Esophagus muscularis mucosa (tissue), 4 donors: ENCODE data around the gene KIN. TPM values are rescaled to one million over a fixed set of nuclear protein-coding genes. Genes with fewer than 3 reads are reported as not detected.

Source experiments
- DNase-seq: peaks from one replicate; pipeline ENCODE4 v3.0.0-alpha.2; 2017; ENCODE audit errors: extremely low spot score
- H3K27ac ChIP-seq, 4 donors: fragments of 200-600 bp; sonication (generic); replicated peaks in 1 of 4; 1 replicate in 3 of 4; 2 replicates in 1 of 4; pipeline ENCODE4 v1.5.1; 2016 to 2019; ENCODE audit warnings: mild to moderate bottlenecking in 1 of 4
- H3K27me3 ChIP-seq, 4 donors: fragments of 200-600 bp; sonication (generic); one replicate each; pipeline versions ENCODE4 v1.5.1 to v1.6.0; 2016 to 2019
- H3K36me3 ChIP-seq, 4 donors: fragments of 200-600 bp; sonication (generic); one replicate each; pipeline ENCODE4 v1.5.1; 2016 to 2019
- H3K4me1 ChIP-seq, 4 donors: fragments of 200-600 bp; sonication (generic); one replicate each; pipeline ENCODE4 v1.5.1; 2016 to 2019
- H3K4me3 ChIP-seq, 4 donors: fragments of 200-600 bp; sonication (generic); 1 replicate in 2 of 4; 2 replicates in 2 of 4; pipeline ENCODE4 v1.5.1; 2016 to 2019; ENCODE audit warnings: mild to moderate bottlenecking in 4 of 4, moderate library complexity in 1 of 4
- H3K9me3 ChIP-seq, 4 donors: fragments of 200-600 bp; sonication (generic); 1 replicate in 3 of 4; 2 replicates in 1 of 4; pipeline ENCODE4 v1.5.1; 2016 to 2019
- EP300 ChIP-seq: sonication (generic); formaldehyde crosslinking; IDR thresholded peaks from one replicate; pipeline ENCODE4 v1.6.1; 2017; ENCODE audit warnings: antibody characterized with exemption
- POLR2A ChIP-seq: fragments of 450-650 bp; IDR thresholded peaks from one replicate; pipeline ENCODE4 v1.6.1; 2017; ENCODE audit warnings: antibody characterized with exemption, moderate library complexity, mild to moderate bottlenecking, low read depth
- POLR2AphosphoS5 ChIP-seq, 2 donors: sonication (generic); formaldehyde crosslinking; IDR thresholded peaks; one replicate each; pipeline ENCODE4 v1.6.1; 2017; ENCODE audit warnings: antibody characterized with exemption in 2 of 2
- WGBS: methylation state at CpG from one replicate; pipeline ENCODE4 v1.1.5; 2018; 5-methylcytosine and 5-hydroxymethylcytosine counted together
- intact Hi-C: fragments of 100-400 bp; cut with DNase I; formaldehyde crosslinking; loops from one replicate; pipeline ENCODE4 v1.15.1; 2023
- total RNA-seq, 4 donors: library from RNA; depleted of rRNA; stranded (reverse); fragments of >200 nt; gene quantifications; one replicate each; pipeline versions ENCODE4 v1.1.0 to v1.2.1, GENCODE V29; 2016
- TF ChIP-seq, protein P1 (sequence below), 3 experiments: fragments of 200-600 bp in 2 of 3; fragments of 450-650 bp in 1 of 3; sonication (generic) in 2 of 3; IDR thresholded peaks; one replicate each; pipeline ENCODE4 v1.5.1; 2017 to 2019; ENCODE audit warnings: antibody characterized with exemption in 3 of 3, mild to moderate bottlenecking in 2 of 3, moderate library complexity in 1 of 3

Gene KIN
- total RNA-seq, 4 donors from 2014 or later = 3.1 to 8.3 (median 6.1) TPM

DNA sequence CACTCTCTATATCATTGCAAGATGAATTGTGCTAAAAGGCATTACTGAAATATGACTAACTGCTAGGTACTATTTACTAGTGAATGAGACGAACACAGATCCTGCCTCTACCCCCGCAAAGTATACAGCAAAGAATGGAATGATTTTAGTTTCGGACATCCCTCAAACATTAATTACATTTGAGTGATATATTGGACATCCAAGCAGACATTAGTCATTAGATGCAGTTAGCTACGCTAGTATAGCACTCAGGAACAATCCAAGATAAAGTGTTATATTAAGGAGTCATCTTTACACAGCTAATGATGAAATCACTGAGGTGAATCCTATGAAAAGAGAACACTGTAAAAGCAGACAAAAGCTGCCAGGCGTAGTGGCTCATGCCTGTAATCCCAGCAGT, 23.2 kb upstream of the KIN start:
- DNase-seq = no peak
- H3K27me3 ChIP-seq = no peaks in the 10 kb centered on the region
- no peaks in the 10 kb centered on the region for H3K9me3 ChIP-seq
- TF ChIP-seq EP300 = no peak
- TF ChIP-seq, protein P1, sequence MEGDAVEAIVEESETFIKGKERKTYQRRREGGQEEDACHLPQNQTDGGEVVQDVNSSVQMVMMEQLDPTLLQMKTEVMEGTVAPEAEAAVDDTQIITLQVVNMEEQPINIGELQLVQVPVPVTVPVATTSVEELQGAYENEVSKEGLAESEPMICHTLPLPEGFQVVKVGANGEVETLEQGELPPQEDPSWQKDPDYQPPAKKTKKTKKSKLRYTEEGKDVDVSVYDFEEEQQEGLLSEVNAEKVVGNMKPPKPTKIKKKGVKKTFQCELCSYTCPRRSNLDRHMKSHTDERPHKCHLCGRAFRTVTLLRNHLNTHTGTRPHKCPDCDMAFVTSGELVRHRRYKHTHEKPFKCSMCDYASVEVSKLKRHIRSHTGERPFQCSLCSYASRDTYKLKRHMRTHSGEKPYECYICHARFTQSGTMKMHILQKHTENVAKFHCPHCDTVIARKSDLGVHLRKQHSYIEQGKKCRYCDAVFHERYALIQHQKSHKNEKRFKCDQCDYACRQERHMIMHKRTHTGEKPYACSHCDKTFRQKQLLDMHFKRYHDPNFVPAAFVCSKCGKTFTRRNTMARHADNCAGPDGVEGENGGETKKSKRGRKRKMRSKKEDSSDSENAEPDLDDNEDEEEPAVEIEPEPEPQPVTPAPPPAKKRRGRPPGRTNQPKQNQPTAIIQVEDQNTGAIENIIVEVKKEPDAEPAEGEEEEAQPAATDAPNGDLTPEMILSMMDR (IDR thresholded peaks at IDR 0.05) = no peak
- no peak for TF ChIP-seq POLR2AphosphoS5 (IDR thresholded peaks at IDR 0.05)
- TF ChIP-seq POLR2A = no peak
- peaks cover 6 to 36% (median 26%) of the 10 kb centered on the region in 4 donors for H3K36me3 ChIP-seq
- no peak overlapping the region for H3K4me3 ChIP-seq
- intact Hi-C loops = no loop called here
- 76% methylated on average over 5 of the region's 5 CpGs for WGBS
- H3K4me1 ChIP-seq = no peaks in the 10 kb centered on the region
- H3K27ac ChIP-seq = no peak overlapping the region

DNA sequence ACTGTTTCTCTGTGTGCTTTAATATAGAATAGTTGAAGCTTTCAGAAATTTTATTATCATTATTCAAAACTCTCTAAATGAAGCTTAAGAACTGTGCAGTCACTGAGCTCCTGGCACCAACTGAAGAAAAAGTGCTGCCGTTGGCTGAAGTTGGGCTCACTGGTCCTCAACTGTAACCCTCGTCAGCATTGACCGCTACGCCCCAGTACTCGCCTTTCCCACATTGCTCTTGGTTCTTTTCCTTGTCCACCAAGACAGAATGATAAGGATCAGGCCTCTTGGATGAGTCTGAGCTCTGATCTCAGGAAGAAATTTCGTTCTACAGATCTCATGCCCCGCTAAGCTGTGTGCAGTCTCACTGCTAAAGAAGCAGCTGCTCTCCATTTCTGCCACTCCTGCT, 22.6 kb upstream of the KIN start:
- Histone ChIP-seq H3K36me3 (peaks cover 6 to 41% (median 30%) of the 10 kb centered on the region in 4 donors), H3K4me1 (no peaks in the 10 kb centered on the region), H3K27ac (no peak overlapping the region), H3K9me3 (no peaks in the 10 kb centered on the region), H3K4me3 (no peak overlapping the region), H3K27me3 (no peaks in the 10 kb centered on the region)
- intact Hi-C loops = no loop called here
- DNase-seq = no peak
- TF ChIP-seq EP300 (no peak), POLR2A (no peak), POLR2AphosphoS5 (IDR thresholded peaks at IDR 0.05) (no peak)
- TF ChIP-seq, protein P1 (IDR thresholded peaks at IDR 0.05) = no peak
- 65% methylated on average over 7 of the region's 7 CpGs for WGBS

DNA sequence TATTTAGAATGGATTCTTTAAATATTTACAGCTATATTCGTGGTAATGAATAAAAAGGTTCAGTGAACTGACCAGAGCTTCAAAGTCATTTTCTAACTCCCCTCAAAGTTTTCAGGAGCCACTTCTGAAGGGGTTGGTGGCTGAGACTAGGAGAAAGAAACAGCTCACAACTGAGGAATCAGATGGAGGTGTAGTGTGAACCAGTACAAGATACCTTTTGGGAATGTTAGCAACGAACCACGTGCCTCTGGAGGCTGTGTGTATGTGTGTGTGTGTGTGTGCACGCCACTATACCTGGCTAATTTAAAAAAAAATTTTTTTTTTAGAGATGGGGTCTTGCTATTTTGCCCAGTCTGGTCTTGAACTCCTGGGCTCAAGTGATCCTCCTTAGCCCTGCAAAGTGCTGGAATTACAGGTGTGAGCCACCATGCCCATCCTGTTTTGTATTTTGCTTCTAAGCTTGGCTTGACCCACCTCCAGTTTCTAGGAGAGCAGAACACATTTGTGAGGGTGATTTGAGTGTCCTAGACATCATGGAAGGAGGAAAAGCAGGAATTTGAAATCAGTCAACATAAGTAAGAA, 21.0 kb upstream of the KIN start:
- no peaks in the 10 kb centered on the region for H3K9me3 ChIP-seq
- 49% methylated on average over 4 of the region's 4 CpGs for WGBS
- H3K4me3 ChIP-seq = no peak overlapping the region
- intact Hi-C loops = no loop called here
- peaks cover 17 to 58% (median 47%) of the 10 kb centered on the region in 4 donors for H3K36me3 ChIP-seq
- H3K4me1 ChIP-seq = peaks cover 4 to 12% (median 9%) of the 10 kb centered on the region in 4 donors
- DNase-seq = no peak
- no peaks in the 10 kb centered on the region for H3K27me3 ChIP-seq
- H3K27ac ChIP-seq = no peak overlapping the region
- TF ChIP-seq POLR2A (no peak), POLR2AphosphoS5 (IDR thresholded peaks at IDR 0.05) (no peak), EP300 (no peak)
- TF ChIP-seq, protein P1 (IDR thresholded peaks at IDR 0.05) = no peak

DNA sequence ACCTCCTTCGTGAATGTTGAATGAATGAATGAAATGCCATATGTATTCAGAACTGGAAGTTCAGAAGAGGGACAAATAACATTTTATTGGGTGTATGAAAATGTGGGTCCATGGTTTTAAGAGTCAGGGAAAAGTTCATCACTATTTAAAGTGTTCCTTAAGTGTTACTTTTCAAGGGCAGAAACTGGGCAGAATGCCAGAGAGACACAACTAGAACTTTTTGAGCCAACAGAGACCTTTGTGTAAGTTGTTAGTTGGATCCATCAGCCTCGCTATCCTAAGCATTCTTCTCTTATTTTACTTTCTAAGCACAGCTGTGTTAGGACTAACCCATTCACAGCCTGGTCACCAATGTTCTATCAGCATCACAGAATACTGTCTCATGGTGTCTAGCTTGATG, 16.9 kb upstream of the KIN start:
- no peak overlapping the region for H3K4me3 ChIP-seq
- DNase-seq = no peak
- no peaks in the 10 kb centered on the region for H3K9me3 ChIP-seq
- peaks cover 4 to 12% (median 9%) of the 10 kb centered on the region in 4 donors for H3K4me1 ChIP-seq
- no peak overlapping the region for H3K27ac ChIP-seq
- WGBS = 38% methylated on average over 2 of the region's 2 CpGs
- no peaks in the 10 kb centered on the region for H3K27me3 ChIP-seq
- intact Hi-C loops = no loop called here
- H3K36me3 ChIP-seq = peaks cover 52 to 98% (median 87%) of the 10 kb centered on the region in 4 donors
- TF ChIP-seq POLR2A = no peak
- TF ChIP-seq POLR2AphosphoS5 (IDR thresholded peaks at IDR 0.05) = no peak
- TF ChIP-seq, protein P1 (IDR thresholded peaks at IDR 0.05) = no peak
- no peak for TF ChIP-seq EP300

DNA sequence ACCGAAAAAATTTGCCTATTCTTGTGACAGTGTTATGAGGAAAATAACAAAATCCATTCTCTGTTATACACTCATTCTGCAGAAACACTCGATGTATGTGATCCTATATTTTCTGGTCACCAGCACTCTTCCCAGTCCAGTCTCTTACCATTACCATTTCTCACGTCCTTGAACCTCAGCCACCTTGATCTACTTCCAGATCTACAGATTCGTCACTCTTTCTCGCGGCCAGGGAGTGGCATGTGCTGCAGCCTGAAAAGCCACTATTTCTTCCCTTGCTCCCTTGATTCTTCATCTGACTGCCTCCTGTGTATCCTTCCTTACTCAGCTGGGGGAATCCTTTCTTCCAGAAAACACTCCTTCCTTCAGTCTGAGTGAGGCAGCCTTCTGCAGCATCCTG, 16.4 kb upstream of the KIN start:
- Histone ChIP-seq H3K9me3 (no peaks in the 10 kb centered on the region), H3K36me3 (peaks cover 56 to 99% (median 90%) of the 10 kb centered on the region in 4 donors), H3K27me3 (no peaks in the 10 kb centered on the region), H3K4me3 (no peak overlapping the region), H3K4me1 (peaks cover 4 to 12% (median 9%) of the 10 kb centered on the region in 4 donors), H3K27ac (no peak overlapping the region)
- no peak for DNase-seq
- intact Hi-C loops = no loop called here
- 89% methylated on average over 6 of the region's 6 CpGs for WGBS
- TF ChIP-seq, protein P1 (IDR thresholded peaks at IDR 0.05) = no peak
- no peak for TF ChIP-seq POLR2A
